ENCODE measurements around the gene NFYC.

GRCh38 chr1:40653851-40654537 is 37.5 kb upstream of the NFYC start:
- TF ChIP-seq CTCF (IDR thresholded peaks at IDR 0.05) (no peak), POLR2AphosphoS5 (IDR thresholded peaks at IDR 0.05) (no peak), POLR2A (IDR thresholded peaks at IDR 0.05) (no peak)

Measured in breast epithelium (tissue), 3 donors.